Caco-2 (cell line): Measurements from ENCODE around the gene KIF22. TPM values are rescaled to one million over a fixed set of nuclear protein-coding genes. Genes with fewer than 3 reads are reported as not detected.
A peak's percentile ranks its signal among the peaks of the same experiment; 100 is the strongest.

ENCODE experiments used
- BruUV-seq: library from RNA; stranded (reverse); fragments of 400-500 nt; replicated peaks from 2 replicates; lab custom pipeline; 2021; lab: Mats Ljungman, UMichigan
- CTCF ChIA-PET: fragments of 300-600 bp; sonication (Branson Sonifier 250); formaldehyde crosslinking; loops from one replicate; lab custom pipeline; 2022; ENCODE audit warnings: antibody characterized with exemption; lab: Charles Lee
- POLR2A ChIA-PET: fragments of 300-600 bp; sonication (Branson Sonifier 250); formaldehyde crosslinking; loops from one replicate; lab custom pipeline; 2022; ENCODE audit warnings: antibody characterized with exemption; lab: Charles Lee
- DNase-seq, 2 experiments: peaks; one replicate each; pipeline versions ENCODE4 v3.0.0 to v3.0.0-alpha.2; 2020 to 2022
- H3K27me3 ChIP-seq: replicated peaks from 2 replicates; pipeline ENCODE4 v1.6.0; 2011; ENCODE audit warnings: low read length; ENCODE audit not compliant: control insufficient read depth, insufficient read depth
- H3K36me3 ChIP-seq: 2 replicates; pipeline ENCODE4 v1.5.1; 2011; ENCODE audit warnings: low read length; ENCODE audit not compliant: control insufficient read depth, insufficient read depth
- H3K4me1 ChIP-seq: fragments of 250-450 bp; sonication (Bioruptor Pico); 2 replicates; pipeline ENCODE4 v1.5.1; 2020; ENCODE audit warnings: mild to moderate bottlenecking
- H3K4me3 ChIP-seq: 2 replicates; pipeline ENCODE4 v1.5.1; 2011; ENCODE audit warnings: low read depth, mild to moderate bottlenecking, control low read depth, low read length
- H3K9me3 ChIP-seq: fragments of 250-450 bp; sonication (Bioruptor Pico); 2 replicates; pipeline ENCODE4 v1.5.1; 2020; ENCODE audit warnings: mild to moderate bottlenecking, moderate library complexity
- H3K27ac Mint-ChIP-seq: one replicate; pipeline ENCODE4 v1.8.0; 2022; ENCODE audit warnings: mixed read lengths; ENCODE audit not compliant: unreplicated experiment
- H3K27me3 Mint-ChIP-seq: one replicate; pipeline ENCODE4 v1.8.0; 2022; ENCODE audit warnings: mixed read lengths; ENCODE audit not compliant: insufficient read depth, unreplicated experiment
- H3K36me3 Mint-ChIP-seq: one replicate; pipeline ENCODE4 v1.8.0; 2022; ENCODE audit warnings: mild to moderate bottlenecking, mixed read lengths; ENCODE audit not compliant: insufficient read depth, unreplicated experiment
- H3K4me1 Mint-ChIP-seq: one replicate; pipeline ENCODE4 v1.8.0; 2022; ENCODE audit warnings: low read depth, mixed read lengths; ENCODE audit not compliant: unreplicated experiment
- H3K4me3 Mint-ChIP-seq: one replicate; pipeline ENCODE4 v1.8.0; 2022; ENCODE audit warnings: mild to moderate bottlenecking, moderate library complexity, mixed read lengths; ENCODE audit not compliant: unreplicated experiment
- H3K9me3 Mint-ChIP-seq: one replicate; pipeline ENCODE4 v1.8.0; 2022; ENCODE audit warnings: mixed read lengths; ENCODE audit not compliant: unreplicated experiment
- intact Hi-C: fragments of 100-400 bp; cut with micrococcal nuclease; formaldehyde crosslinking; loops from one replicate; pipeline ENCODE4 v1.10.0; 2022; ENCODE audit not compliant: unreplicated experiment
- total RNA-seq: library from RNA; stranded (reverse); gene quantifications from 2 replicates; pipeline ENCODE4 v1.2.3, GENCODE V29; 2022
- TF ChIP-seq, protein P1 (sequence below), 2 experiments: fragments of 200-600 bp in 1 of 2; IDR thresholded peaks; 1 replicate in 1 of 2; 2 replicates in 1 of 2; pipeline versions ENCODE4 v1.5.1 to v1.8.0; 2011 to 2022; ENCODE audit warnings: antibody characterized with exemption in 1 of 2, control low read depth in 1 of 2, inconsistent platforms in 1 of 2, low read depth in 1 of 2, low read length in 1 of 2, mild to moderate bottlenecking in 1 of 2, moderate library complexity in 1 of 2; ENCODE audit not compliant: insufficient read depth in 1 of 2, severe bottlenecking in 1 of 2, unreplicated experiment in 1 of 2

The KIF22 gene
- total RNA-seq, 1 experiment from 2014 or later: 152 TPM

DNA sequence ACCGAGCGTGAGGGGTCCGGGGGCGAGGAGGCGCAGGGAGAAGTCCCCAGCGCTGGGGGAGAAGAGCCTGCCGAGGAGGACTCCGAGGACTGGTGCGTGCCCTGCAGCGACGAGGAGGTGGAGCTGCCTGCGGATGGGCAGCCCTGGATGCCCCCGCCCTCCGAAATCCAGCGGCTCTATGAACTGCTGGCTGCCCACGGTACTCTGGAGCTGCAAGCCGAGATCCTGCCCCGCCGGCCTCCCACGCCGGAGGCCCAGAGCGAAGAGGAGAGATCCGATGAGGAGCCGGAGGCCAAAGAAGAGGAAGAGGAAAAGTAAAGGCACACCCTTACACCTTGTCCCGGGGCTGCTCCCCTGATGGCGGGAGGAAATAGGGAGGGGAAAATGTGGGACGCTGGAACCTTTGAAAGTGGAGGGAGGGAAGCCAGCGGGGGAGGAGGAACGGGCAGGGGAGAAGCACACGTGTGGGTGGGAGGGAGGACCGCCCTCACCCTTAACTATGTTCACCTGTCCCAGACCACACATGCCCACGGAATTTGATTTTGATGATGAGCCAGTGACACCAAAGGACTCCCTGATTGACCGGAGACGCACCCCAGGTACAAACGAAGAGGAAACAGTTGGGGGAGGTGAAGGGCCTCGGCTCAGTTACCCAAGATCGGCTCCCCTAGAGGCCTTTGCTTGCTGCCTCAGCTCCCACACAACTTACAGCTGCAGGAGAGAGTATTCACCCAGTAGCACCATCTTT lies 26.3 kb downstream of the KIF22 start:
- POLR2A ChIA-PET: interaction anchor here (0.6 to 1.8 kb wide), 5 partner anchors 9 to 157 kb away, joined by 4 to 10 read pairs (median 7); partner anchors contain the start of genes KIF22 and TAOK2
- intact Hi-C loops: loop anchor here (1.0 to 10.0 kb wide), 6 partner anchors 12 to 204 kb away; partner anchors contain the start of genes ASPHD1, CDIPT, HIRIP3 and INO80E

GRCh38 chr16:29818082-29818481 lies 27.5 kb downstream of the KIF22 start:
- intact Hi-C loops: loop anchor here (5.0 to 10.0 kb wide), 2 partner anchors 84 to 177 kb away; partner anchors contain the start of genes ASPHD1, HIRIP3 and INO80E
- H3K27me3 Mint-ChIP-seq: no peaks in the 10 kb centered on the region
- no peak overlapping the region for H3K4me3 ChIP-seq
- H3K4me1 Mint-ChIP-seq: peaks cover 27% of the 10 kb centered on the region
- no peak for DNase-seq
- POLR2A ChIA-PET: interaction anchor here (0.8 kb wide), 1 partner anchor 108 kb away, joined by 3 read pairs; the partner anchor contains the start of gene KCTD13
- H3K9me3 Mint-ChIP-seq: no peaks in the 10 kb centered on the region
- peaks cover 44% of the 10 kb centered on the region for H3K36me3 Mint-ChIP-seq
- BruUV-seq: no TSS peak
- H3K9me3 ChIP-seq: no peaks in the 10 kb centered on the region
- TF ChIP-seq, protein P1, sequence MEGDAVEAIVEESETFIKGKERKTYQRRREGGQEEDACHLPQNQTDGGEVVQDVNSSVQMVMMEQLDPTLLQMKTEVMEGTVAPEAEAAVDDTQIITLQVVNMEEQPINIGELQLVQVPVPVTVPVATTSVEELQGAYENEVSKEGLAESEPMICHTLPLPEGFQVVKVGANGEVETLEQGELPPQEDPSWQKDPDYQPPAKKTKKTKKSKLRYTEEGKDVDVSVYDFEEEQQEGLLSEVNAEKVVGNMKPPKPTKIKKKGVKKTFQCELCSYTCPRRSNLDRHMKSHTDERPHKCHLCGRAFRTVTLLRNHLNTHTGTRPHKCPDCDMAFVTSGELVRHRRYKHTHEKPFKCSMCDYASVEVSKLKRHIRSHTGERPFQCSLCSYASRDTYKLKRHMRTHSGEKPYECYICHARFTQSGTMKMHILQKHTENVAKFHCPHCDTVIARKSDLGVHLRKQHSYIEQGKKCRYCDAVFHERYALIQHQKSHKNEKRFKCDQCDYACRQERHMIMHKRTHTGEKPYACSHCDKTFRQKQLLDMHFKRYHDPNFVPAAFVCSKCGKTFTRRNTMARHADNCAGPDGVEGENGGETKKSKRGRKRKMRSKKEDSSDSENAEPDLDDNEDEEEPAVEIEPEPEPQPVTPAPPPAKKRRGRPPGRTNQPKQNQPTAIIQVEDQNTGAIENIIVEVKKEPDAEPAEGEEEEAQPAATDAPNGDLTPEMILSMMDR (IDR thresholded peaks at IDR 0.05; ENCODE audit: insufficient read depth in 1 of 2, low read depth in 1 of 2, low read length in 1 of 2, severe bottlenecking in 1 of 2, unreplicated experiment in 1 of 2): no peak
- peaks cover 7% of the 10 kb centered on the region for H3K4me1 ChIP-seq
- no peaks in the 10 kb centered on the region; the same call in 1 of the 2 replicates for H3K36me3 ChIP-seq
- H3K4me3 Mint-ChIP-seq: peak overlapping the region; percentile 73
- no peaks in the 10 kb centered on the region for H3K27me3 ChIP-seq
- H3K27ac Mint-ChIP-seq: peak overlapping the region; percentile 73
- CTCF ChIA-PET: interaction anchor here (2.4 to 2.8 kb wide), 3 partner anchors 11 to 30 kb away, joined by 9 to 22 read pairs (median 16); partner anchors contain the start of gene MAZ

More for the DNA sequence above, 26.3 kb downstream of the KIF22 start:
- Mint-ChIP-seq H3K36me3 (peaks cover 54% of the 10 kb centered on the region), H3K9me3 (no peaks in the 10 kb centered on the region), H3K27me3 (no peaks in the 10 kb centered on the region), H3K27ac (peak overlapping the region; percentile 93), H3K4me1 (peaks cover 35% of the 10 kb centered on the region), H3K4me3 (peak overlapping the region; percentile 89)
- BruUV-seq: no TSS peak
- CTCF ChIA-PET: interaction anchor here (0.6 to 2.8 kb wide), 9 partner anchors 9 to 156 kb away, joined by 3 to 22 read pairs (median 6); partner anchors contain the start of genes KIF22, MAZ and SEZ6L2
- Histone ChIP-seq H3K9me3 (no peaks in the 10 kb centered on the region), H3K27me3 (no peaks in the 10 kb centered on the region), H3K4me3 (peak overlapping the region; percentile 69), H3K4me1 (peaks cover 14% of the 10 kb centered on the region), H3K36me3 (no peaks in the 10 kb centered on the region; the same call in 1 of the 2 replicates)
- peak; percentile 65 to 69 for DNase-seq
- TF ChIP-seq, protein P1 (IDR thresholded peaks at IDR 0.05; ENCODE audit: insufficient read depth in 1 of 2, low read depth in 1 of 2, low read length in 1 of 2, severe bottlenecking in 1 of 2, unreplicated experiment in 1 of 2): peak in 1 of 2 experiments; percentile 3

DNA sequence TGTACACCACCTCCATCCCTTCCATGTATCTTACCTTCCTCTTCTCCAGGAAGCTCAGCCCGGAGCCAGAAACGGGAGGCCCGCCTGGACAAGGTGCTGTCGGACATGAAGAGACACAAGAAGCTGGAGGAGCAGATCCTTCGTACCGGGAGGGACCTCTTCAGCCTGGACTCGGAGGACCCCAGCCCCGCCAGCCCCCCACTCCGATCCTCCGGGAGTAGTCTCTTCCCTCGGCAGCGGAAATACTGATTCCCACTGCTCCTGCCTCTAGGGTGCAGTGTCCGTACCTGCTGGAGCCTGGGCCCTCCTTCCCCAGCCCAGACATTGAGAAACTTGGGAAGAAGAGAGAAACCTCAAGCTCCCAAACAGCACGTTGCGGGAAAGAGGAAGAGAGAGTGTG lies 29.0 kb downstream of the KIF22 start:
- H3K4me3 ChIP-seq: no peak overlapping the region
- BruUV-seq: no TSS peak
- H3K4me3 Mint-ChIP-seq: peak overlapping the region; percentile 29
- TF ChIP-seq, protein P1 (IDR thresholded peaks at IDR 0.05; ENCODE audit: insufficient read depth in 1 of 2, low read depth in 1 of 2, low read length in 1 of 2, severe bottlenecking in 1 of 2, unreplicated experiment in 1 of 2): peak in 1 of 2 experiments; percentile 16
- H3K36me3 ChIP-seq: no peaks in the 10 kb centered on the region; the same call in 1 of the 2 replicates
- peaks cover 11% of the 10 kb centered on the region for H3K4me1 ChIP-seq
- H3K4me1 Mint-ChIP-seq: peaks cover 26% of the 10 kb centered on the region
- ChIA-PET POLR2A (no interaction called here), CTCF (interaction anchor here (2.4 kb wide), 1 partner anchor 29 kb away, joined by 9 read pairs; no protein-coding TSS in a partner anchor)
- H3K9me3 ChIP-seq: no peaks in the 10 kb centered on the region
- H3K9me3 Mint-ChIP-seq: no peaks in the 10 kb centered on the region
- intact Hi-C loops: loop anchor here (5.0 to 10.0 kb wide), 2 partner anchors 83 to 175 kb away; partner anchors contain the start of genes ASPHD1, HIRIP3 and INO80E
- H3K36me3 Mint-ChIP-seq: peaks cover 44% of the 10 kb centered on the region
- no peak overlapping the region for H3K27ac Mint-ChIP-seq
- DNase-seq: no peak
- H3K27me3 ChIP-seq: no peaks in the 10 kb centered on the region
- no peaks in the 10 kb centered on the region for H3K27me3 Mint-ChIP-seq
